Gastrocnemius medialis (tissue), 4 donors: ENCODE data around the gene BLOC1S4. TPM values are rescaled to one million over a fixed set of nuclear protein-coding genes. Genes with fewer than 3 reads are reported as not detected.

ENCODE experiments used
- ATAC-seq, 2 donors: fragments of 150-250 bp; one replicate each; pipeline ENCODE4 v1.9.1; 2016
- DNase-seq, 2 donors: peaks; one replicate each; pipeline ENCODE4 v3.0.0-alpha.2; 2019
- H3K27ac ChIP-seq, 4 donors: fragments of 200-600 bp; sonication (generic); 1 replicate in 1 of 4; 2 replicates in 3 of 4; pipeline ENCODE4 v1.5.1; 2016 to 2018; ENCODE audit warnings: mild to moderate bottlenecking in 2 of 4, moderate library complexity in 1 of 4
- H3K27me3 ChIP-seq, 3 donors: fragments of 200-600 bp; sonication (generic) in 2 of 3; 1 replicate in 1 of 3; 2 replicates in 2 of 3; pipeline versions ENCODE4 v1.5.1 to v1.6.0; 2016 to 2019; ENCODE audit warnings: mild to moderate bottlenecking in 1 of 3, moderate library complexity in 1 of 3
- H3K36me3 ChIP-seq, 2 donors: fragments of 200-600 bp; sonication (generic) in 1 of 2; one replicate each; pipeline ENCODE4 v1.5.1; 2017 to 2018
- H3K4me1 ChIP-seq, 2 donors: fragments of 200-600 bp; sonication (generic) in 1 of 2; one replicate each; pipeline ENCODE4 v1.5.1; 2016 to 2017; ENCODE audit warnings: mild to moderate bottlenecking in 2 of 2
- H3K4me3 ChIP-seq, 4 donors: fragments of 200-600 bp; sonication (generic) in 3 of 4; 1 replicate in 1 of 4; 2 replicates in 3 of 4; pipeline ENCODE4 v1.5.1; 2016 to 2019; ENCODE audit warnings: mild to moderate bottlenecking in 2 of 4
- H3K9me3 ChIP-seq, 3 donors: fragments of 200-600 bp; sonication (generic) in 2 of 3; 1 replicate in 1 of 3; 2 replicates in 2 of 3; pipeline ENCODE4 v1.5.1; 2016 to 2019
- CTCF ChIP-seq, 5 experiments: fragments of 450-650 bp in 3 of 5; fragments of 200-600 bp in 2 of 5; sonication (generic) in 2 of 5; IDR thresholded peaks in 4 of 5; conservative IDR thresholded peaks in 1 of 5; 1 replicate in 4 of 5; 2 replicates in 1 of 5; pipeline ENCODE4 v1.5.1; 2016 to 2019; ENCODE audit warnings: antibody characterized with exemption in 5 of 5, mild to moderate bottlenecking in 3 of 5, moderate library complexity in 3 of 5
- POLR2A ChIP-seq, 2 donors: fragments of 450-650 bp; IDR thresholded peaks; one replicate each; pipeline ENCODE4 v1.6.1; 2017; ENCODE audit warnings: antibody characterized with exemption in 2 of 2, mild to moderate bottlenecking in 2 of 2, moderate library complexity in 2 of 2
- in situ Hi-C, 4 donors: fragments of 200-750 bp; cut with MboI; loops; one replicate each; pipeline versions ENCODE4 v1.15.0 to v1.8.0; 2017; ENCODE audit warnings: low sequenced_read_pairs in 4 of 4
- intact Hi-C: fragments of 100-400 bp; cut with DNase I; formaldehyde crosslinking; loops from one replicate; pipeline ENCODE4 v1.15.1; 2023; ENCODE audit warnings: low total_unique reads
- total RNA-seq, 4 donors: library from RNA; depleted of rRNA; stranded (reverse); fragments of >200 nt; gene quantifications; one replicate each; pipeline versions ENCODE4 v1.1.0 to v1.2.3, GENCODE V29; 2016

Gene BLOC1S4
- total RNA-seq, 4 donors from 2014 or later = 15.7 to 25.7 (median 22.3) TPM

- intact Hi-C loops = loop anchor here (1.0 to 5.0 kb wide), 3 partner anchors 55 to 272 kb away; partner anchors contain the start of gene KIAA0232
- in situ Hi-C loops = loop anchor here in 3 of 4 donors (10.0 kb wide), 4 partner anchors 149 to 359 kb away; partner anchors contain the start of gene GRPEL1 (in 1 of the 3)
- no peak for TF ChIP-seq CTCF (IDR thresholded peaks at IDR 0.05 in 4 of 5, conservative IDR thresholded peaks at IDR 0.05 in 1 of 5)
- TF ChIP-seq POLR2A (IDR thresholded peaks at IDR 0.05) = no peak
- no peak for DNase-seq
- no peaks in the 10 kb centered on the region for H3K9me3 ChIP-seq
- H3K27ac ChIP-seq = peak overlapping the region; percentile 85 to 95 (median 92)
- peak overlapping the region; percentile 75 to 89 (median 80) for H3K4me3 ChIP-seq
- H3K36me3 ChIP-seq = no peaks in the 10 kb centered on the region
- peak; percentile 11 to 12 for ATAC-seq
- H3K27me3 ChIP-seq = no peaks in the 10 kb centered on the region
- H3K4me1 ChIP-seq = peaks cover 27 to 29% of the 10 kb centered on the region in 2 donors
These were observed 313 bp upstream of the BLOC1S4 start for GRCh38 chr4:6715704-6716017.

- in situ Hi-C loops (loop anchor here in 3 of 4 donors (10.0 kb wide), 4 partner anchors 148 to 358 kb away; partner anchors contain the start of gene GRPEL1 (in 1 of the 3)), intact Hi-C loops (loop anchor here (1.0 to 5.0 kb wide), 3 partner anchors 54 to 270 kb away; partner anchors contain the start of gene KIAA0232)
- Histone ChIP-seq H3K27me3 (no peaks in the 10 kb centered on the region), H3K27ac (peak overlapping the region; percentile 85 to 95 (median 92)), H3K4me3 (peak overlapping the region; percentile 75 to 89 (median 80)), H3K4me1 (peaks cover 27 to 28% of the 10 kb centered on the region in 2 donors), H3K9me3 (no peaks in the 10 kb centered on the region), H3K36me3 (no peaks in the 10 kb centered on the region)
- ATAC-seq = peak in 1 of 2 donors; percentile 21
- TF ChIP-seq POLR2A (IDR thresholded peaks at IDR 0.05) (no peak), CTCF (IDR thresholded peaks at IDR 0.05 in 4 of 5, conservative IDR thresholded peaks at IDR 0.05 in 1 of 5) (no peak)
- no peak for DNase-seq
These were observed 1.1 kb downstream of the BLOC1S4 start for GRCh38 chr4:6716958-6717655.

- Histone ChIP-seq H3K27ac (peak overlapping the region in 1 of 4 donors; percentile 0), H3K4me1 (peaks cover 27 to 28% of the 10 kb centered on the region in 2 donors), H3K27me3 (no peaks in the 10 kb centered on the region), H3K4me3 (no peak overlapping the region), H3K36me3 (no peaks in the 10 kb centered on the region), H3K9me3 (no peaks in the 10 kb centered on the region)
- intact Hi-C loops = loop anchor here (5.0 kb wide), 1 partner anchor 268 kb away; no protein-coding TSS in a partner anchor
- ATAC-seq (no peak), DNase-seq (no peak)
- in situ Hi-C loops = loop anchor here in 3 of 4 donors (10.0 kb wide), 4 partner anchors 146 to 356 kb away; partner anchors contain the start of gene GRPEL1 (in 1 of the 3)
- TF ChIP-seq CTCF (IDR thresholded peaks at IDR 0.05 in 4 of 5, conservative IDR thresholded peaks at IDR 0.05 in 1 of 5) = no peak
- TF ChIP-seq POLR2A (IDR thresholded peaks at IDR 0.05) = no peak
These were observed 3.1 kb downstream of the BLOC1S4 start for GRCh38 chr4:6718932-6719610.

- Histone ChIP-seq H3K27ac (peak overlapping the region in 2 of 4 donors; percentile 0 to 20), H3K4me3 (no peak overlapping the region), H3K36me3 (no peaks in the 10 kb centered on the region), H3K4me1 (peaks cover 27 to 28% of the 10 kb centered on the region in 2 donors), H3K27me3 (no peaks in the 10 kb centered on the region), H3K9me3 (no peaks in the 10 kb centered on the region)
- intact Hi-C loops = loop anchor here (1.0 to 5.0 kb wide), 5 partner anchors 155 to 352 kb away; no protein-coding TSS in a partner anchor
- no peak for DNase-seq
- TF ChIP-seq POLR2A (IDR thresholded peaks at IDR 0.05) (no peak), CTCF (IDR thresholded peaks at IDR 0.05 in 4 of 5, conservative IDR thresholded peaks at IDR 0.05 in 1 of 5) (no peak)
- ATAC-seq = no peak
- in situ Hi-C loops = loop anchor here (5.0 to 10.0 kb wide), 7 partner anchors 53 to 355 kb away; partner anchors contain the start of gene GRPEL1 (in 1 of the 4)
These were observed 3.7 kb downstream of the BLOC1S4 start for GRCh38 chr4:6719611-6720179.
